ENCODE data around the gene TAF11L2. TPM values are rescaled to one million over a fixed set of nuclear protein-coding genes. Genes with fewer than 3 reads are reported as not detected.
"Not testable (repeated sequence)": the region's sequence is repeated elsewhere in the genome, so short reads cannot be mapped to it uniquely, and the experiment has no call there.

Gene TAF11L2
- total RNA-seq, 1 donor from 2014 or later: not detected

DNA sequence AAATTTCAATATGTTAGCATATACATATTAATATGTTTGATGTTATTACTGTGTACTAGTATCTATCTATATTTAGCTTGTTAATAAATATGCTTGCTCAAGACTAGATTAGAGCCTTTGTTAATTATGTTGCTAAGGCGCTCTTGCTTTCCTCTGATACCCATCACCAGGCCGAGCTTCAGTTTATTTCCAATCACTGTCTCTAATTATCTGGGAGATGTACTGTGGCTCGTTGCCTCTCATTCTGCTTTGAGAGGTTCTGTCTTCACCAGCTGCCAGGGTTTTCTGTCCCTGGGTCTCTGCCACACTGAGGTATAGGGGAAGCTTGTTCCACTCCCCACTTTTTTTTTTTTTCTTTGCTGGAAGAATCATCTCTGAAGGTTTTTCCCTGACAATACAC lies 21.0 kb upstream of the TAF11L2 start:
- TF ChIP-seq, protein P1, sequence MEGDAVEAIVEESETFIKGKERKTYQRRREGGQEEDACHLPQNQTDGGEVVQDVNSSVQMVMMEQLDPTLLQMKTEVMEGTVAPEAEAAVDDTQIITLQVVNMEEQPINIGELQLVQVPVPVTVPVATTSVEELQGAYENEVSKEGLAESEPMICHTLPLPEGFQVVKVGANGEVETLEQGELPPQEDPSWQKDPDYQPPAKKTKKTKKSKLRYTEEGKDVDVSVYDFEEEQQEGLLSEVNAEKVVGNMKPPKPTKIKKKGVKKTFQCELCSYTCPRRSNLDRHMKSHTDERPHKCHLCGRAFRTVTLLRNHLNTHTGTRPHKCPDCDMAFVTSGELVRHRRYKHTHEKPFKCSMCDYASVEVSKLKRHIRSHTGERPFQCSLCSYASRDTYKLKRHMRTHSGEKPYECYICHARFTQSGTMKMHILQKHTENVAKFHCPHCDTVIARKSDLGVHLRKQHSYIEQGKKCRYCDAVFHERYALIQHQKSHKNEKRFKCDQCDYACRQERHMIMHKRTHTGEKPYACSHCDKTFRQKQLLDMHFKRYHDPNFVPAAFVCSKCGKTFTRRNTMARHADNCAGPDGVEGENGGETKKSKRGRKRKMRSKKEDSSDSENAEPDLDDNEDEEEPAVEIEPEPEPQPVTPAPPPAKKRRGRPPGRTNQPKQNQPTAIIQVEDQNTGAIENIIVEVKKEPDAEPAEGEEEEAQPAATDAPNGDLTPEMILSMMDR (conservative IDR thresholded peaks at IDR 0.05; ENCODE audit: low read depth, low read length): no peak
- no peak for DNase-seq (ENCODE audit: low read depth)
- H3K4me3 ChIP-seq (ENCODE audit: low read depth, low read length): no peak overlapping the region

DNA sequence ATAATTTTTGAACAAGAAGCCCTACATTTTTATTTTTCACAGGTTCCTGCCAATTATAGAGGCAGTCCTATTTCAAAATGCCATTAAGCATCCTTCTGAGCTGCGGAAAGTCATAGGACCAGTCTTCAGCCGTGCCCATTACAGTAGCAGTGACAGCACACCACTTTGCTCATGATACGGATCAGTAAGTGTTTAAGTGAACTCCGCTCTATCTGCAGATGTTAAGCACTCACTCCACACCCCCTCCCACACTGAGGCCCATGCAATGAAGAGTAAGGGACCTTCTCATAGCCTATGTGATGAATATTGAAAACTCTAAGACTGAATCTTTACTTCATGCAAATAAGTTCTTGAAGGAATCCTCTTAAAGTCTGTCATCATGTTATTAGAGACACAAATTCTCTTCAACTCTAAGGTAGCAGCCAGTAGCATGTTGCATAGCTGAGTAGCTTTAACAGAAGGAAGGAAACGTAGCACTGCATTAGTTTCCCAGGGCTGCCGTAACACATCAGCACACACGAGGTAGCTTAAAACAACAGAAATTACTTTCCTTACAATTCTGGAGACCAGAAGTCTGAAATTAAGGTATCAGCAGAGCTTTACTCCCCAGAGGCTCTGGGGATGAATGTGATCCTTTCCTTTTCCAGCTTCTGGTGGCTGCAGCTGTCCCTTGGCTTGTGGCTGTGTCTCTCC lies 20.3 kb upstream of the TAF11L2 start:
- no peak for DNase-seq (ENCODE audit: low read depth)
- TF ChIP-seq, protein P1 (conservative IDR thresholded peaks at IDR 0.05; ENCODE audit: low read depth, low read length): no peak
- no peak overlapping the region for H3K4me3 ChIP-seq (ENCODE audit: low read depth, low read length)

DNA sequence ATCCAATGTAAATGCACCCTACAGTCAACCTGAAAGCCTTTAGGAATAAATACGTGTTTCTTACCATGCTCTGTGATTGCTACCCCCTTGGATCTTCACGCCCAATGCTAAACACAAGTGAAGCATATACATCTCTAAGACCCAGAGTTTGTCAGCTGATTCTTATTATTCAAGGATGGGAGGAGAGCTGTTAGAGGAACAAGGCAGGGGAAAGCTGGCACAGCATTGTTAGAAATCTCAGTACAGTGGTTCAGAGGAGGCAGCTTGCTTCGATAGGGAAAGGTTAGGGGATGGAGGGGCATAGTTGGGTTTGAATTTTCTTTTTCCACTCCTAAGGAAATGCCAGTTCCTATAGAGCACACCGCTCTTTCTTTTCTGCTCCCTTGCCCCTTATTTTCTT lies 16.7 kb upstream of the TAF11L2 start:
- TF ChIP-seq, protein P1 (conservative IDR thresholded peaks at IDR 0.05; ENCODE audit: low read depth, low read length): no peak
- no peak for DNase-seq (ENCODE audit: low read depth)
- H3K4me3 ChIP-seq (ENCODE audit: low read depth, low read length): no peak overlapping the region

DNA sequence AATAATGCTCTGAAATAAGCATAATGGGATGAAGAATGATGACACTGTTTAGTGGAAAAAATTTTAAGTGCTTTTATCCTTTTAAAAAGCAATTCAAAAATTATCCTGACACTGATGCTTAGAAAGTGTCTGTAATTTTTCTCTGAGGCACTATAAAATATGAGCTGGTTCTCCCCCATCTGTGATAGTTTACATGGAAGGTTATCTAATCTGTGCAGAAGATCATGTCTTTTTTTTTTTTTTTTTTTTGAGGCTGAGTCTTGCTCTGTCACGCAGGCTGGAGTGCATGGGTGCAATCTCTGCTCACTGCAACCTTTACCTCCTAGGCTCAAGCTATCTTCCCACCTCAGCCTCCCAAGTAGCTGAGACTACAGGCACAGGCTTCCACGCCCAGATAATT lies 15.2 kb upstream of the TAF11L2 start:
- TF ChIP-seq, protein P1 (conservative IDR thresholded peaks at IDR 0.05; ENCODE audit: low read depth, low read length): no peak
- DNase-seq (ENCODE audit: low read depth): no peak
- H3K4me3 ChIP-seq (ENCODE audit: low read depth, low read length): no peak overlapping the region

GRCh38 chr5:17486464-17487173 lies 11.4 kb upstream of the TAF11L2 start:
- not testable (repeated sequence) for DNase-seq (ENCODE audit: low read depth); H3K4me3 ChIP-seq (ENCODE audit: low read depth, low read length)

DNA sequence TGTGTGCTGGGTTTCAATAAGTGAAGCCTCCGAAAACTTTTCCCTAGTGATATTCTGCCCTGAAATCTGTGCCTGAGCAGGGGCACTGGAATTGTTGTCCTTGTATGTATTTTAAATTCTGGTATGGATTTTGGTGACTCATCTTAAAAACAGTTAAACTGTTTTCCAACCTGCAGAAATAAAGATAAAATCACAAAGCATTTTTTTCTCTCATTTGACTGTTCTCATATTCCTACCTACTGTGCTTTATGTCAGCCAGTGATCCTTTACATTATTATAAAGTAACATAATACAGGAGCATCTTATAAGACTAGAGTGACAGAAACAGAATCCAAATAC lies 10.9 kb upstream of the TAF11L2 start:
- TF ChIP-seq, protein P1 (conservative IDR thresholded peaks at IDR 0.05; ENCODE audit: low read depth, low read length): no peak
- no peak for DNase-seq (ENCODE audit: low read depth)
- no peak overlapping the region for H3K4me3 ChIP-seq (ENCODE audit: low read depth, low read length)

- not testable (repeated sequence) for DNase-seq (ENCODE audit: low read depth); H3K4me3 ChIP-seq (ENCODE audit: low read depth, low read length)
Observed at GRCh38 chr5:17491257-17491656, 6.8 kb upstream of the TAF11L2 start.

- DNase-seq (ENCODE audit: low read depth): no peak
- TF ChIP-seq, protein P1 (conservative IDR thresholded peaks at IDR 0.05; ENCODE audit: low read depth, low read length): no peak
Observed at GRCh38 chr5:17492770-17493169, 5.3 kb upstream of the TAF11L2 start.

More at GRCh38 chr5:17492770-17493169, 5.3 kb upstream of the TAF11L2 start:
- H3K4me3 ChIP-seq (ENCODE audit: low read depth, low read length): no peak overlapping the region
